ENCODE data around the gene C1QTNF9. TPM values are rescaled to one million over a fixed set of nuclear protein-coding genes. Genes with fewer than 3 reads are reported as not detected.

C1QTNF9 gene
- total RNA-seq, 1 experiment from 2014 or later: not detected

GRCh38 chr13:24277761-24278160 lies 31.6 kb upstream of the C1QTNF9 start:
- Histone ChIP-seq H3K36me3 (ENCODE audit: insufficient read depth, low read length) (no peaks in the 10 kb centered on the region), H3K9me2 (replicated peaks; ENCODE audit: insufficient read depth, low read length) (no peaks in the 10 kb centered on the region), H3K79me2 (ENCODE audit: low read length) (no peaks in the 10 kb centered on the region), H3K9me3 (ENCODE audit: low read length) (no peaks in the 10 kb centered on the region), H3K4me3 (ENCODE audit: low read length) (no peak overlapping the region), H3K27ac (ENCODE audit: low read length) (no peak overlapping the region), H3K27me3 (ENCODE audit: low read length) (no peaks in the 10 kb centered on the region), H3K4me2 (ENCODE audit: low read depth, low read length, poor library complexity, severe bottlenecking) (no peak overlapping the region), H4K20me1 (ENCODE audit: insufficient read depth, low read depth, low read length) (no peaks in the 10 kb centered on the region), H2AFZ (ENCODE audit: low read length) (no peak overlapping the region), H3K9ac (ENCODE audit: low read length) (no peak overlapping the region), H3K4me1 (ENCODE audit: low read length) (no peaks in the 10 kb centered on the region)
- no peak for DNase-seq

DNA sequence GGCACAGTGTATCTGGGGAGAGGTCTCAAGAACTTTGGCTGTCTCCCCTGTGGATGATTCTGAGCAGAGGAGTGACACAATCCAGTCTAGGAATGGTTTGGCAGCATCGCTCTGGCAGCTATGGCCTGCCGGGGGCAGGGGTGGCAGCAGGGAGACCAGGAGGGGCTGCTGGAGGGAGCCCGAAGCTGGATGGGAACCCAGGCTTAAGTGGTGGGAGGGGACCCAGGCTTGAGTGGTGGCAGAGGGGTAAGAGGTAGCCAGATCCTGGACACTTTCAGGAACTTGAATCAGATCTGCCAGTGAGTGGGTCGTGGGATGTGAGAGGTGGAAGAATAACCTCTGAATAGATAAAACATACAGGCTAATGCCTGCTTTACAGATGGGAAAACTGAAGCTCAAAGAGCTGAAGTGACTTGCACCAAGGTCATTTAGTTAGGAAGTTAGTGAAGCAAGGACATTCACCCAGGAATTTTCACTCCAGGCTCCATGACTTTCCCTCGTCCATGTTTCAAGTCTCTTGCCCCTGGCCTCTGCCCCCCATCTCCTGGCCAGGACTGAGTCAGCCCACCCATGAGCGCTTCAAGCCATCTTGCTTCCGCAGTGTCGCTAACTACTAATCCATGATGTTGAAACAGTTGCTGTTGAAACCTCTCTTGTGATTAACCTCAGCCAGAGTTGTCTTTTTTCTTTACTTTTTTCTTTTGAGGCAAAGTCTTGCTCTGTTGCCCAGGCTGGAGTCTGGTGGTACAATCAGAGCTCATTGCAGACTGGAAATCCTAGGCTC lies 29.9 kb upstream of the C1QTNF9 start:
- H3K9me3 ChIP-seq (ENCODE audit: low read length): no peaks in the 10 kb centered on the region
- no peaks in the 10 kb centered on the region for H3K27me3 ChIP-seq (ENCODE audit: low read length)
- no peak for DNase-seq
- no peak overlapping the region for H3K4me2 ChIP-seq (ENCODE audit: low read depth, low read length, poor library complexity, severe bottlenecking)
- H3K27ac ChIP-seq (ENCODE audit: low read length): no peak overlapping the region
- no peaks in the 10 kb centered on the region for H3K9me2 ChIP-seq (replicated peaks; ENCODE audit: insufficient read depth, low read length)
- H3K36me3 ChIP-seq (ENCODE audit: insufficient read depth, low read length): no peaks in the 10 kb centered on the region
- H4K20me1 ChIP-seq (ENCODE audit: insufficient read depth, low read depth, low read length): no peaks in the 10 kb centered on the region
- H3K9ac ChIP-seq (ENCODE audit: low read length): no peak overlapping the region
- H2AFZ ChIP-seq (ENCODE audit: low read length): no peak overlapping the region
- no peaks in the 10 kb centered on the region for H3K79me2 ChIP-seq (ENCODE audit: low read length)
- H3K4me1 ChIP-seq (ENCODE audit: low read length): no peaks in the 10 kb centered on the region
- no peak overlapping the region for H3K4me3 ChIP-seq (ENCODE audit: low read length)

DNA sequence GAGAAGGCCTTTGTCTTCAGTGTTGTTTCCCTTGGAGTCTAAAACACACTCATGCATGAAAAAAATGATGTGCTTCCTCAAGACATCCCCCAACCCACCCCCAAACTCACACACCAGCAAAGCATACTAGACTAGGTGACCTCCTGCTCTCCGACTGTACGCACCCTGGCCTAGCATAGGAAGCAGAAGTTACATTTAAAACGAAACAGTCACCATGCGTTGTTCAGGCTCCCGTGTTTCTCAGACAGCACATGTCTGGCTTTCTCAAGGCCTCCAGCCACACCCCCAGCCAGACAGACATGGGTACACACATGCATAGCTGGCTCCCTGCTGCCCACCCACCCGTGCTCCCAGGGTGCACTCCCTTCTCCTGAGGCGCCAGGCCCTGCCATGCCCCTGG lies 28.7 kb upstream of the C1QTNF9 start:
- no peak overlapping the region for H2AFZ ChIP-seq (ENCODE audit: low read length)
- no peaks in the 10 kb centered on the region for H3K4me1 ChIP-seq (ENCODE audit: low read length)
- H3K9ac ChIP-seq (ENCODE audit: low read length): no peak overlapping the region
- no peaks in the 10 kb centered on the region for H3K9me2 ChIP-seq (replicated peaks; ENCODE audit: insufficient read depth, low read length)
- no peaks in the 10 kb centered on the region for H3K79me2 ChIP-seq (ENCODE audit: low read length)
- H3K4me2 ChIP-seq (ENCODE audit: low read depth, low read length, poor library complexity, severe bottlenecking): no peak overlapping the region
- H3K9me3 ChIP-seq (ENCODE audit: low read length): no peaks in the 10 kb centered on the region
- no peak overlapping the region for H3K4me3 ChIP-seq (ENCODE audit: low read length)
- no peaks in the 10 kb centered on the region for H4K20me1 ChIP-seq (ENCODE audit: insufficient read depth, low read depth, low read length)
- no peak overlapping the region for H3K27ac ChIP-seq (ENCODE audit: low read length)
- DNase-seq: no peak
- no peaks in the 10 kb centered on the region for H3K27me3 ChIP-seq (ENCODE audit: low read length)
- H3K36me3 ChIP-seq (ENCODE audit: insufficient read depth, low read length): no peaks in the 10 kb centered on the region

DNA sequence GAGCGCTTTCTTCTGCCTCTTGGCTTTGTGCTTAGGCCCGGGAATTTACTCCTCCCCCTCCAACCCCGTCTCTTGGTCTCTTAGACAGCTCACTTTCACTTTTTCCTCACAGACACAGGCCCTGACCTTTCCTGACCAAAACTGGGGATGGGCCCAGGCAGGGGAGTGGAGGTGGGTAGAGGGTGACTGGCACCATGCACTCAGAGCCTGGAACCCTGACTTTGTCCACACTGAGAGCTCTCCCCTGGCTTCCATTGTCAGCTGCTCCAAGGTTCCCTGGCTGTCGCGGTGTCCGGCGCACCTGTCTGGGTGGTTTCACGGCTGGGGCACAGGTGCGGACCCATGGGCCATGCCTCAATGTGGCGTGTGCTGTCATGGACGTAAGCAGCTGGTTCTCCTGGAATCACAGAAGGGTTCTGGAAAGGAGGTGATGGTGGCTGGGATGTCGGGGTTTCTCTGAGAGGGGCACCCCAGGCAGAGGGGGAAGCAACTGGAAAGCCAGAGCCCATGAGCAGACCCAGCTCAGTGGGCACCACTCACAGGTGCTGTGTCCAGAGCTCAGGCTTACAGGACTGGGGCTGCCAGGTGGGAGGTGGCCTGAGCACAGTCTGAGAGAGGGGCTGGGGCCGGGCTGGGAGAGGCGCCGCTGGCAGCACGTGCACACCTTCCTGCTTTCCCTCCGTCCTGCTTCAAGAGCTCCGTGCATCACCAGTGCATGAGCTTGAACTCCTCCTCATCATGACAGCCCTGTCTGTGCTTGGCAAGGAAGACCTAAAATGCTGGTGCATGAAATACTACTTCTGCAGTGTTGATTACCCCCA lies 28.0 kb upstream of the C1QTNF9 start:
- Histone ChIP-seq H2AFZ (ENCODE audit: low read length) (no peak overlapping the region), H3K27ac (ENCODE audit: low read length) (no peak overlapping the region), H3K9ac (ENCODE audit: low read length) (no peak overlapping the region), H3K27me3 (ENCODE audit: low read length) (no peaks in the 10 kb centered on the region), H3K9me2 (replicated peaks; ENCODE audit: insufficient read depth, low read length) (no peaks in the 10 kb centered on the region), H3K79me2 (ENCODE audit: low read length) (no peaks in the 10 kb centered on the region), H3K4me3 (ENCODE audit: low read length) (no peak overlapping the region), H4K20me1 (ENCODE audit: insufficient read depth, low read depth, low read length) (no peaks in the 10 kb centered on the region), H3K36me3 (ENCODE audit: insufficient read depth, low read length) (no peaks in the 10 kb centered on the region), H3K4me1 (ENCODE audit: low read length) (no peaks in the 10 kb centered on the region), H3K4me2 (ENCODE audit: low read depth, low read length, poor library complexity, severe bottlenecking) (no peak overlapping the region), H3K9me3 (ENCODE audit: low read length) (no peaks in the 10 kb centered on the region)
- no peak for DNase-seq

- Histone ChIP-seq H3K4me1 (ENCODE audit: low read length) (no peaks in the 10 kb centered on the region), H3K36me3 (ENCODE audit: insufficient read depth, low read length) (no peaks in the 10 kb centered on the region), H4K20me1 (ENCODE audit: insufficient read depth, low read depth, low read length) (no peaks in the 10 kb centered on the region), H3K27ac (ENCODE audit: low read length) (no peak overlapping the region), H2AFZ (ENCODE audit: low read length) (no peak overlapping the region), H3K4me2 (ENCODE audit: low read depth, low read length, poor library complexity, severe bottlenecking) (no peak overlapping the region), H3K9me3 (ENCODE audit: low read length) (no peaks in the 10 kb centered on the region), H3K9me2 (replicated peaks; ENCODE audit: insufficient read depth, low read length) (no peaks in the 10 kb centered on the region), H3K27me3 (ENCODE audit: low read length) (no peaks in the 10 kb centered on the region), H3K9ac (ENCODE audit: low read length) (no peak overlapping the region), H3K4me3 (ENCODE audit: low read length) (no peak overlapping the region), H3K79me2 (ENCODE audit: low read length) (no peaks in the 10 kb centered on the region)
- DNase-seq: no peak
Measured at GRCh38 chr13:24282256-24282655, 27.1 kb upstream of the C1QTNF9 start.

DNA sequence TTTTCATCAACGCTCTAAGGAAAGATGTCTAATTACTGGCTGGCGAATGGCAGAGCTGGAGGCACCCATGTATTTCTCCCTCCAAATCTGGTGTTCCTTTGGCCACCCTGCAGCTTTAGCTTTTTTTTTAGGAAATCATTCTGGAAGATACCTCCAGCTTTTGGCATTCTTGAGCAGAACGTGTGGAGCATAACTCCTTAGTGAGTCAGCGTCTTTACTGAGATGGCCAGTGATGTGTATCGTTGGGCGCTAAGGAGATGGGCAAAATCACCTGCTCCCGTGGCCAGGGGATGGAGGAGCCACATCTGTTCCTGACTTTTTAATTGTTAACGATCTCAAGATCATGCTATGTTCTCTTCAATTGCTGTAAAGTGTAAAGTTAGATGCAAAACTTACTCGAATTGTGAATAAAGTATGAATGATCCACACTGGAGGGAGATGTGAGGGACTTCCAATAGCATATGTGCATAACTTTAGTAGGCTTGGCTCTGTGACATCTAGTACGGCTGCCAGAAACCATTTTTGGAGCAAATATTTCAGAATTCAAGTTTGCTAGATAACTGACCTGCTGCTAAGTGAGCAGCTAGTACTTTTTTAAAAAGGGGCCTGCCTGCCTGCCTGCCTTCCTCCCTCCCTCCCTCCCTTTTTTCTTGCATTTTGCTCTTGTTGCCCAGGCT lies 24.4 kb upstream of the C1QTNF9 start:
- no peaks in the 10 kb centered on the region for H3K9me2 ChIP-seq (replicated peaks; ENCODE audit: insufficient read depth, low read length)
- no peaks in the 10 kb centered on the region for H4K20me1 ChIP-seq (ENCODE audit: insufficient read depth, low read depth, low read length)
- no peaks in the 10 kb centered on the region for H3K4me1 ChIP-seq (ENCODE audit: low read length)
- no peak overlapping the region for H3K27ac ChIP-seq (ENCODE audit: low read length)
- no peak overlapping the region for H3K4me2 ChIP-seq (ENCODE audit: low read depth, low read length, poor library complexity, severe bottlenecking)
- H3K9ac ChIP-seq (ENCODE audit: low read length): no peak overlapping the region
- no peaks in the 10 kb centered on the region for H3K36me3 ChIP-seq (ENCODE audit: insufficient read depth, low read length)
- no peaks in the 10 kb centered on the region for H3K27me3 ChIP-seq (ENCODE audit: low read length)
- no peak for DNase-seq
- H3K4me3 ChIP-seq (ENCODE audit: low read length): no peak overlapping the region
- no peaks in the 10 kb centered on the region for H3K9me3 ChIP-seq (ENCODE audit: low read length)
- no peaks in the 10 kb centered on the region for H3K79me2 ChIP-seq (ENCODE audit: low read length)
- no peak overlapping the region for H2AFZ ChIP-seq (ENCODE audit: low read length)

GRCh38 chr13:24286624-24287023 lies 22.8 kb upstream of the C1QTNF9 start:
- Histone ChIP-seq H2AFZ (ENCODE audit: low read length) (no peak overlapping the region), H3K9me3 (ENCODE audit: low read length) (no peaks in the 10 kb centered on the region), H3K36me3 (ENCODE audit: insufficient read depth, low read length) (no peaks in the 10 kb centered on the region), H4K20me1 (ENCODE audit: insufficient read depth, low read depth, low read length) (no peaks in the 10 kb centered on the region), H3K4me1 (ENCODE audit: low read length) (no peaks in the 10 kb centered on the region), H3K9me2 (replicated peaks; ENCODE audit: insufficient read depth, low read length) (no peaks in the 10 kb centered on the region), H3K79me2 (ENCODE audit: low read length) (no peaks in the 10 kb centered on the region), H3K9ac (ENCODE audit: low read length) (no peak overlapping the region), H3K27me3 (ENCODE audit: low read length) (no peaks in the 10 kb centered on the region), H3K4me3 (ENCODE audit: low read length) (no peak overlapping the region), H3K4me2 (ENCODE audit: low read depth, low read length, poor library complexity, severe bottlenecking) (no peak overlapping the region), H3K27ac (ENCODE audit: low read length) (no peak overlapping the region)
- DNase-seq: no peak

DNA sequence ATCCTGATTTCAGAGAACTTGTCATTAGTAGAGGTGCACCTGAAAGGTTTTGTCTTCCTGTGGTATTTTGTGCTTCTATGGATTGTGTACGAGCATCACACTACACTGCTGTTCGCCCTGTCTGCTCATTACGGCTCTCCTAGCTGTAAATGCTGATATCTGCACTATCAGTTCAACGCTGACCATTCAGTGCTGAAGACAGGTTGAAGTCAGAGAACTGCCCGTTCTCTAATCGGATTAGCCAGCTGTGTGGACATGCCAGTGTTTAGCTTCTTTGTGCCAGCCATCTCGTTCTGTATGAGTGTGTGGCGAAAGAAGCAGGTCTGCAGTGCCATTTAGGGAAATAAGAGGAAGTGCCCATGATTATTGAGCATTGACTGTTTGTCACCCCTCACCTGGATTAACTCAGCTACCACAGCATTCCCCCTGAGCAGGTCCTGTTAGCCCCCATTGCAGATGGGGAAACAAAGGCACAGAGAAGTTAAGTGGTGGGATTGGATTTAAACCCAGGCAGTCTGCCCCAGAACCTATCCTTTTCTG lies 21.6 kb upstream of the C1QTNF9 start:
- H3K4me2 ChIP-seq (ENCODE audit: low read depth, low read length, poor library complexity, severe bottlenecking): no peak overlapping the region
- no peaks in the 10 kb centered on the region for H3K36me3 ChIP-seq (ENCODE audit: insufficient read depth, low read length)
- H3K79me2 ChIP-seq (ENCODE audit: low read length): no peaks in the 10 kb centered on the region
- no peak for DNase-seq
- no peaks in the 10 kb centered on the region for H3K9me2 ChIP-seq (replicated peaks; ENCODE audit: insufficient read depth, low read length)
- no peaks in the 10 kb centered on the region for H3K27me3 ChIP-seq (ENCODE audit: low read length)
- H2AFZ ChIP-seq (ENCODE audit: low read length): no peak overlapping the region
- H3K9me3 ChIP-seq (ENCODE audit: low read length): no peaks in the 10 kb centered on the region
- H4K20me1 ChIP-seq (ENCODE audit: insufficient read depth, low read depth, low read length): no peaks in the 10 kb centered on the region
- no peak overlapping the region for H3K4me3 ChIP-seq (ENCODE audit: low read length)
- no peak overlapping the region for H3K9ac ChIP-seq (ENCODE audit: low read length)
- H3K4me1 ChIP-seq (ENCODE audit: low read length): no peaks in the 10 kb centered on the region
- H3K27ac ChIP-seq (ENCODE audit: low read length): no peak overlapping the region

Measured in Karpas-422 (cell line).